ENCODE results near the gene DPYD.

The DPYD gene

DNA sequence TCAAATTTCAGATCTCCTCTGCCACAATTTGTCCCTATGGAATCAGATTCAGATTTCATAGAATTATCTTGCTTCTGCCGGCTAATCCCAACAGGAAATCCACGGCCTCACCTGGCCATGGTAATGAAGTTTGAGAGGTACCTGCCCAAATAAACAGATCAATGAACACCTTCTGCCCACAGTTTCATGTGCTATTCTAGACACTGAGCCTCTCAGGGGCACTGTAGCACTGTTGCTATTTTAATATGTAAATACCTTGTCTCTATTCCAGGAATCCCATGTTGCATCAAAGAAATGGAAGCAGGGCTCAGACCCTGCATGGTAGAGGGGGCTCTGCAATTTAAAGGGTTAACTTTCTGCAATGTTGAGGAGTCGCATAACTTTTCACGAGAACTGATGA is 606.1 kb downstream of the DPYD start:
- H3K27ac ChIP-seq (ENCODE audit: poor library complexity, severe bottlenecking), result no peak overlapping the region
- no peaks in the 10 kb centered on the region for H3K4me1 ChIP-seq (ENCODE audit: insufficient read depth, poor library complexity, severe bottlenecking)
- ATAC-seq (ENCODE audit: low read depth) (no peak), DNase-seq (ENCODE audit: low spot score) (no peak)
- TF ChIP-seq CTCF (IDR thresholded peaks at IDR 0.05; ENCODE audit: poor library complexity, severe bottlenecking), result no peak
- H3K27me3 ChIP-seq (ENCODE audit: insufficient read depth, poor library complexity, severe bottlenecking), result no peaks in the 10 kb centered on the region
- no peak overlapping the region for H3K4me3 ChIP-seq (ENCODE audit: severe bottlenecking)
- H3K36me3 ChIP-seq (ENCODE audit: low read depth), result no peaks in the 10 kb centered on the region
- H3K9me3 ChIP-seq (ENCODE audit: severe bottlenecking), result no peaks in the 10 kb centered on the region

DNA sequence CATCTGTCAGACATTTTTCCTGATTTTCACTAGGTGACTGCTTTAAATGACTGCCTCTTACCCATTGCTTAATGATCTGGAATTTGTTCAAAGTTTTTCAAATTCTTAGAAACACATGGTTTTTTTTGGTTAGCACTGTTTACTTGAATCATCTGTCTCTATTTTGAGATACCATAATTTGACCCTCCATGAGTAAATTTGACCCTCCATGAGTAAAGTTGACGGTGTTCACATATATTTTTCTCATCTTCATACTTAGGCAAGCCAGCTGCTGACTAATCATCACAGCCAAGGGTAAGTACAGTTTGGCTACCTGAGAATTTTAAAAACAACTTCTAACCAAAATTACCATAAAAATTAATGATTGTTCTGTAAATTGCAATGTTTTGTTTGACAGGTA is 612.7 kb downstream of the DPYD start:
- no peak overlapping the region for H3K4me3 ChIP-seq (ENCODE audit: severe bottlenecking)
- no peak for DNase-seq (ENCODE audit: low spot score)
- no peaks in the 10 kb centered on the region for H3K27me3 ChIP-seq (ENCODE audit: insufficient read depth, poor library complexity, severe bottlenecking)
- no peaks in the 10 kb centered on the region; the same call in 1 of the 2 replicates for H3K36me3 ChIP-seq (ENCODE audit: low read depth)
- no peaks in the 10 kb centered on the region for H3K9me3 ChIP-seq (ENCODE audit: severe bottlenecking)
- H3K27ac ChIP-seq (ENCODE audit: poor library complexity, severe bottlenecking), result no peak overlapping the region
- ATAC-seq (ENCODE audit: low read depth), result no peak
- no peaks in the 10 kb centered on the region for H3K4me1 ChIP-seq (ENCODE audit: insufficient read depth, poor library complexity, severe bottlenecking)
- TF ChIP-seq CTCF (IDR thresholded peaks at IDR 0.05; ENCODE audit: poor library complexity, severe bottlenecking), result no peak

DNA sequence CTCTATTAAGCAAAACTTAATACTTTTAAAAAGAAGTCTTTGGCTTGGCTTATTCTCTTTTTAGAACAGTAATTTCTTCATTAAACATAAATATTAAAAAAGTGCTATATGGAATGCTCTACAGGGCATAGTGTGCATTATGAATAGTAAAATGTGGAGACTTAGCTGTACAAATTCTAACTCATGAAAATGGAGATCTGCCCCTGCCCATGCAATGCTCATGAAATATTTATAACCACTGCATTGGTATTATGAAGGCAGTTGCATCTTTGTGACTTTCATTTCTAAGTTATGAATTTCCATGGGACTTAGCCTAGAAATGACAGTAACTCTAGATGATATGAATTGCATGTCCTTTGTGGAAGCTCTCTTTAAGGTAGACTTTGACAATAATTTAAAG is 613.3 kb downstream of the DPYD start:
- Histone ChIP-seq H3K36me3 (ENCODE audit: low read depth) (no peaks in the 10 kb centered on the region; the same call in 1 of the 2 replicates), H3K9me3 (ENCODE audit: severe bottlenecking) (no peaks in the 10 kb centered on the region), H3K27me3 (ENCODE audit: insufficient read depth, poor library complexity, severe bottlenecking) (no peaks in the 10 kb centered on the region), H3K27ac (ENCODE audit: poor library complexity, severe bottlenecking) (no peak overlapping the region), H3K4me1 (ENCODE audit: insufficient read depth, poor library complexity, severe bottlenecking) (no peaks in the 10 kb centered on the region), H3K4me3 (ENCODE audit: severe bottlenecking) (no peak overlapping the region)
- TF ChIP-seq CTCF (IDR thresholded peaks at IDR 0.05; ENCODE audit: poor library complexity, severe bottlenecking), result no peak
- ATAC-seq (ENCODE audit: low read depth), result no peak
- no peak for DNase-seq (ENCODE audit: low spot score)

DNA sequence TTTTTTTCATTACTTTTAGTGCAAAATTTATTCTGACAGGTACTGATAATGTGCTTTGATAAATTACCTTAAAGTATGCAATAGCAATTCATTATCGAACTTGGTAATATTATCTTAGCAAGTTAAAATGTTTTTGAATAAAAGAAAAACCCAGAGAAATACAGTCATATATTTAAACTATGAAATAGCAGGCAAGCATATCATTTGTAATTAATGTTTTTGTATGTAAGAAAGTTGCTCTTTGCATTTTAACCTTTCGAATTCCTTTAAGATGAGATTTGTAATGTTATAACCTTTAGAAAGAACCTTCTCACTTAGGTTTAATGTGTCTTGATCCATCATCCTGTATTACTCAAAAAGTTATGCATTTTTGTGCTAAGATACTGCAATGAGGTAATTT is 613.7 kb downstream of the DPYD start:
- no peak for TF ChIP-seq CTCF (IDR thresholded peaks at IDR 0.05; ENCODE audit: poor library complexity, severe bottlenecking)
- ATAC-seq (ENCODE audit: low read depth) (no peak), DNase-seq (ENCODE audit: low spot score) (no peak)
- Histone ChIP-seq H3K36me3 (ENCODE audit: low read depth) (no peaks in the 10 kb centered on the region; the same call in 1 of the 2 replicates), H3K27ac (ENCODE audit: poor library complexity, severe bottlenecking) (no peak overlapping the region), H3K27me3 (ENCODE audit: insufficient read depth, poor library complexity, severe bottlenecking) (no peaks in the 10 kb centered on the region), H3K4me1 (ENCODE audit: insufficient read depth, poor library complexity, severe bottlenecking) (no peaks in the 10 kb centered on the region), H3K4me3 (ENCODE audit: severe bottlenecking) (no peak overlapping the region), H3K9me3 (ENCODE audit: severe bottlenecking) (no peaks in the 10 kb centered on the region)

- no peak for TF ChIP-seq CTCF (IDR thresholded peaks at IDR 0.05; ENCODE audit: poor library complexity, severe bottlenecking)
- H3K27me3 ChIP-seq (ENCODE audit: insufficient read depth, poor library complexity, severe bottlenecking), result no peaks in the 10 kb centered on the region
- H3K36me3 ChIP-seq (ENCODE audit: low read depth), result no peaks in the 10 kb centered on the region; the same call in 1 of the 2 replicates
- no peaks in the 10 kb centered on the region for H3K9me3 ChIP-seq (ENCODE audit: severe bottlenecking)
- H3K4me1 ChIP-seq (ENCODE audit: insufficient read depth, poor library complexity, severe bottlenecking), result no peaks in the 10 kb centered on the region
- DNase-seq (ENCODE audit: low spot score) (no peak), ATAC-seq (ENCODE audit: low read depth) (no peak)
- no peak overlapping the region for H3K27ac ChIP-seq (ENCODE audit: poor library complexity, severe bottlenecking)
- H3K4me3 ChIP-seq (ENCODE audit: severe bottlenecking), result no peak overlapping the region
Measured at GRCh38 chr1:97306504-97306903, 614.3 kb downstream of the DPYD start.

Measured in RWPE2 (cell line).